Lung (tissue), 12 donors: ENCODE results near the gene ABCD3. TPM values are rescaled to one million over a fixed set of nuclear protein-coding genes. Genes with fewer than 3 reads are reported as not detected.

Source experiments
- ATAC-seq: fragments of 200-7000 bp; cut with Tn5 transposase; one replicate; pipeline ENCODE4 v1.9.1; 2020; ENCODE audit warnings: moderate number of reproducible peaks; ENCODE audit not compliant: insufficient read depth, low FRiP score
- DNase-seq, 3 donors: peaks; one replicate each; pipeline ENCODE4 v3.0.0-alpha.2; 2013 to 2017
- H3K27ac ChIP-seq, 2 donors: one replicate each; pipeline ENCODE4 v1.5.1; 2013; ENCODE audit warnings: mild to moderate bottlenecking in 2 of 2, moderate library complexity in 2 of 2, control low read depth in 1 of 2, inconsistent platforms in 1 of 2, low read depth in 1 of 2, low read length in 1 of 2
- H3K27me3 ChIP-seq, 3 donors: one replicate each; pipeline ENCODE4 v1.5.1; 2013; ENCODE audit warnings: low read length in 2 of 3; ENCODE audit not compliant: control insufficient read depth in 3 of 3, insufficient read depth in 3 of 3
- H3K36me3 ChIP-seq, 4 donors: one replicate each; pipeline ENCODE4 v1.5.1; 2013; ENCODE audit warnings: low read length in 4 of 4, mild to moderate bottlenecking in 1 of 4, moderate library complexity in 1 of 4; ENCODE audit not compliant: control insufficient read depth in 4 of 4, insufficient read depth in 4 of 4
- H3K4me1 ChIP-seq, 5 donors: one replicate each; pipeline ENCODE4 v1.5.1; 2013; ENCODE audit warnings: low read length in 5 of 5, mild to moderate bottlenecking in 2 of 5, moderate library complexity in 1 of 5; ENCODE audit not compliant: control insufficient read depth in 5 of 5, insufficient read depth in 5 of 5
- H3K4me3 ChIP-seq: one replicate; pipeline ENCODE4 v1.5.1; 2013; ENCODE audit warnings: mild to moderate bottlenecking, control low read depth, moderate library complexity
- H3K9ac ChIP-seq, 2 donors: one replicate each; pipeline ENCODE4 v1.5.1; 2013; ENCODE audit warnings: low read length in 2 of 2, control low read depth in 1 of 2; ENCODE audit not compliant: insufficient read depth in 1 of 2
- H3K9me3 ChIP-seq, 4 donors: one replicate each; pipeline ENCODE4 v1.5.1; 2013; ENCODE audit warnings: low read length in 3 of 4, mild to moderate bottlenecking in 1 of 4, moderate library complexity in 1 of 4; ENCODE audit not compliant: control insufficient read depth in 4 of 4, insufficient read depth in 3 of 4
- CTCF ChIP-seq: IDR thresholded peaks from 2 replicates; pipeline ENCODE4 v1.5.1; 2012; ENCODE audit warnings: mild to moderate bottlenecking; ENCODE audit errors: control extremely low read depth, extremely low read depth
- WGBS, 2 donors: extraction: QIAGEN DNeasy Blood & Tissue Kit; methylation state at CpG; one replicate each; pipeline ENCODE4 v1.1.7; 2013; 5-methylcytosine and 5-hydroxymethylcytosine counted together
- polyA plus RNA-seq, 2 donors: library from polyadenylated mRNA; stranded (reverse); fragments of 200-250 nt; gene quantifications; one replicate each; pipeline ENCODE4 v1.2.1, GENCODE V29; 2013
- total RNA-seq, 2 donors: library from RNA; depleted of rRNA in 1 of 2; stranded (reverse); fragments of >200 nt in 1 of 2; gene quantifications; one replicate each; pipeline ENCODE4 v1.2.1, GENCODE V29; 2014 to 2021
- donor health status: control.
- donor health status: control.
- donor health status: Bipolar disorder and iron deficiency.
- donor health status: healthy.
- donor health status: DM: yes; HTN: yes; CAD: no.

The ABCD3 gene
- total and polyA plus RNA-seq, 4 donors: 28.5 to 80.7 (median 43.8) TPM

- peaks cover 0 to 2% (median 0%) of the 10 kb centered on the region in 4 donors for H3K9me3 ChIP-seq
- TF ChIP-seq CTCF: no peak
- H3K4me1 ChIP-seq: peaks cover 0 to 17% (median 2%) of the 10 kb centered on the region in 5 donors
- H3K36me3 ChIP-seq: no peaks in the 10 kb centered on the region
- H3K4me3 ChIP-seq: peak within 1 kb of the TSS; percentile 85
- H3K9ac ChIP-seq: peak within 1 kb of the TSS in 1 of 2 donors; percentile 50
- peak within 1 kb of the TSS; percentile 94 to 96 for H3K27ac ChIP-seq
- DNase-seq (peak; percentile 80 to 88 (median 86)), ATAC-seq (peak; percentile 90)
- H3K27me3 ChIP-seq: peaks cover 0 to 5% (median 2%) of the 10 kb centered on the region in 3 donors
- 1% methylated on average over 57 to 94 of the region's 94 CpGs for WGBS, 2 donors
Observed at GRCh38 chr1:94541246-94542087, 123.3 kb downstream of the ABCD3 start, which contains the start of gene F3. TSS of gene F3 (minus strand) at chr1:94541759. CDS start at chr1:94541636, 123 bp downstream.

DNA sequence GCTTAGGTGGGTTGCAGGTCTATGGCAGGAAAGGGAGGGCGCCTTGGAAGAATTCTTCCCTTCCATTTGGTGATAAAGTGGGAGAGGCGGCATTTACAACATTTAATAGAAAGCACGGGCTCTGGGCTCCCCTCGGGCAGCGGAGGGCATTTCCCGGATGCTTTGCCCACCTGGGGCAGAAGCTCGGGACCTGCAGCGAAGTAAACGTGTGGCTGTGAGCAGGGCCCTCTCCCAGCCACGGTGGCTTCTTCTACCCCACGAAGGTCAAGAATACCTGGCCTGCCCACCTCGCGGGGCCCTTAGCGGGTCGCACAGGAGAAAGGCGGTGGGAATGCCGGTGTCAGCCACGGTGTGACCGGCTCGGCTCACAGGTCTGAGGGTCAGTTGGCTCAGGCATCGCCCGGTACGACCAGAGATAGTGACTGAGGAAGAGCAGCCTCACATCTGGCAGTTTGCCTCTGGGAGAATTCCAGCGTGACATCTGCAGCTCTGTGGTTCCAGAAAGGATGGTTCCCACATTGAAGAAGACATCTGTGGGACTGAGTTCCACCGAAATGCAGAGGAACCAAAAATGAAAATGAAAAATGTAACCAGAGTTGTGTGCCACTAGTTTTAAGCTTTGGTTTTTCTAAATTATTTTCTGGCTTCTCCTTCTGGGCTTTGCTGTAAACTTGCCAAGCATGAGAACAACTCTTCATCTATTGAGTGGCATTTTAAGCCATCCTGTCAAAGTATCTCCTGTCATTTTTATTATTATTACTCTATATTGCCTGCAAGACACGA is 124.1 kb downstream of the ABCD3 start:
- Histone ChIP-seq H3K4me3 (peak overlapping the region; percentile 65), H3K27me3 (peaks cover 0 to 5% (median 2%) of the 10 kb centered on the region in 3 donors), H3K27ac (peak overlapping the region; percentile 90 to 94), H3K9me3 (peaks cover 0 to 2% (median 0%) of the 10 kb centered on the region in 4 donors), H3K4me1 (peaks cover 0 to 17% (median 1%) of the 10 kb centered on the region in 5 donors), H3K36me3 (no peaks in the 10 kb centered on the region), H3K9ac (peak overlapping the region in 1 of 2 donors; percentile 50)
- WGBS, 2 donors: 1 to 2% methylated on average over 26 of the region's 26 CpGs
- no peak for ATAC-seq
- no peak for TF ChIP-seq CTCF
- DNase-seq: peak; percentile 24 to 50 (median 29)

GRCh38 chr1:94543001-94543400 is 124.8 kb downstream of the ABCD3 start:
- peak overlapping the region in 1 of 2 donors; percentile 94 for H3K27ac ChIP-seq
- H3K9ac ChIP-seq: no peak overlapping the region
- no peaks in the 10 kb centered on the region for H3K36me3 ChIP-seq
- peaks cover 0 to 2% (median 0%) of the 10 kb centered on the region in 4 donors for H3K9me3 ChIP-seq
- no peak for TF ChIP-seq CTCF
- H3K4me3 ChIP-seq: no peak overlapping the region
- WGBS, 2 donors: 0 to 2% methylated on average over 1 of the region's 1 CpG
- ATAC-seq: no peak
- peaks cover 0 to 17% (median 0%) of the 10 kb centered on the region in 5 donors for H3K4me1 ChIP-seq
- DNase-seq: no peak
- peaks cover 0 to 5% (median 2%) of the 10 kb centered on the region in 3 donors for H3K27me3 ChIP-seq
